ENCODE data around the gene MBD2.

- TF ChIP-seq, protein P1, sequence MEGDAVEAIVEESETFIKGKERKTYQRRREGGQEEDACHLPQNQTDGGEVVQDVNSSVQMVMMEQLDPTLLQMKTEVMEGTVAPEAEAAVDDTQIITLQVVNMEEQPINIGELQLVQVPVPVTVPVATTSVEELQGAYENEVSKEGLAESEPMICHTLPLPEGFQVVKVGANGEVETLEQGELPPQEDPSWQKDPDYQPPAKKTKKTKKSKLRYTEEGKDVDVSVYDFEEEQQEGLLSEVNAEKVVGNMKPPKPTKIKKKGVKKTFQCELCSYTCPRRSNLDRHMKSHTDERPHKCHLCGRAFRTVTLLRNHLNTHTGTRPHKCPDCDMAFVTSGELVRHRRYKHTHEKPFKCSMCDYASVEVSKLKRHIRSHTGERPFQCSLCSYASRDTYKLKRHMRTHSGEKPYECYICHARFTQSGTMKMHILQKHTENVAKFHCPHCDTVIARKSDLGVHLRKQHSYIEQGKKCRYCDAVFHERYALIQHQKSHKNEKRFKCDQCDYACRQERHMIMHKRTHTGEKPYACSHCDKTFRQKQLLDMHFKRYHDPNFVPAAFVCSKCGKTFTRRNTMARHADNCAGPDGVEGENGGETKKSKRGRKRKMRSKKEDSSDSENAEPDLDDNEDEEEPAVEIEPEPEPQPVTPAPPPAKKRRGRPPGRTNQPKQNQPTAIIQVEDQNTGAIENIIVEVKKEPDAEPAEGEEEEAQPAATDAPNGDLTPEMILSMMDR (IDR thresholded peaks at IDR 0.05; ENCODE audit: insufficient read depth, low read length, poor library complexity, severe bottlenecking), result no peak
- no peak for TF ChIP-seq EZH2phosphoT487 (conservative IDR thresholded peaks at IDR 0.05; ENCODE audit: low read length)
Observed at GRCh38 chr18:54130631-54131030, 93.8 kb downstream of the MBD2 start.
